Ovary (tissue), 3 donors: Measurements from ENCODE around the gene DNAH5.

Source experiments
- CTCF ChIP-seq, 3 donors: fragments of 450-650 bp in 2 of 3; fragments of 200-600 bp in 1 of 3; IDR thresholded peaks; one replicate each; pipeline versions ENCODE4 v1.5.1 to v1.8.0; 2016 to 2022; ENCODE audit warnings: antibody characterized with exemption in 3 of 3, mild to moderate bottlenecking in 1 of 3
- EP300 ChIP-seq: sonication (generic); formaldehyde crosslinking; IDR thresholded peaks from one replicate; pipeline ENCODE4 v1.6.1; 2017; ENCODE audit warnings: antibody characterized with exemption
- POLR2A ChIP-seq: fragments of 450-650 bp; IDR thresholded peaks from one replicate; pipeline ENCODE4 v1.6.1; 2017; ENCODE audit warnings: antibody characterized with exemption, mild to moderate bottlenecking, moderate library complexity
- donor health status: DM: no; HTN: no; CAD: no.

- TF ChIP-seq EP300 (no peak), CTCF (IDR thresholded peaks at IDR 0.05) (no peak), POLR2A (no peak)
Observed at GRCh38 chr5:13989832-13990231, 45.3 kb upstream of the DNAH5 start.
